Prostate gland (tissue), 2 donors: ENCODE results near the gene ZBTB43.

Experiments
- POLR2AphosphoS5 ChIP-seq: sonication (generic); formaldehyde crosslinking; IDR thresholded peaks from one replicate; pipeline ENCODE4 v1.6.1; 2017; ENCODE audit warnings: antibody characterized with exemption
- TF ChIP-seq, protein P1 (sequence below), 4 experiments: fragments of 200-600 bp in 2 of 4; fragments of 450-650 bp in 2 of 4; sonication (generic) in 2 of 4; IDR thresholded peaks; 1 replicate in 3 of 4; 2 replicates in 1 of 4; pipeline ENCODE4 v1.5.1; 2016 to 2019; ENCODE audit warnings: antibody characterized with exemption in 4 of 4, mild to moderate bottlenecking in 2 of 4, moderate library complexity in 2 of 4

DNA sequence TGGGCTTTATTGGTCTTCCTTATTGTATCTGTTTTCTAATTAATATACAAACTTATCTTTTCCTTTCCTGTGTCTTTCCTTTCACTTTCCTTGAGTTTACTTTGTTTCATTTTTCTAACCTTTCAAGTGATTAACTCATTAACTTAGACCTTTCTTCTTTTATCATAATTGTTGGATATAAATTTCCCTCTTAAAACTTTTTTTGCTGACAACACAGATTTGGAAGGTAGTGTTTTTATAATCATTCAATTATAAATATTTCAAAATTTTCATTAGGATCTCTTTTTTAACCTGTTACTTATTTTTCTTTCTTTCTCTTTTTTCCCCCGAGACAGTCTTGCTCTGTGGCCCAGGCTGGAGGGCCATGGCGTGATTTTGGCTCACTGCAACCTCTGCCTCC lies 6.9 kb upstream of the ZBTB43 start:
- TF ChIP-seq, protein P1, sequence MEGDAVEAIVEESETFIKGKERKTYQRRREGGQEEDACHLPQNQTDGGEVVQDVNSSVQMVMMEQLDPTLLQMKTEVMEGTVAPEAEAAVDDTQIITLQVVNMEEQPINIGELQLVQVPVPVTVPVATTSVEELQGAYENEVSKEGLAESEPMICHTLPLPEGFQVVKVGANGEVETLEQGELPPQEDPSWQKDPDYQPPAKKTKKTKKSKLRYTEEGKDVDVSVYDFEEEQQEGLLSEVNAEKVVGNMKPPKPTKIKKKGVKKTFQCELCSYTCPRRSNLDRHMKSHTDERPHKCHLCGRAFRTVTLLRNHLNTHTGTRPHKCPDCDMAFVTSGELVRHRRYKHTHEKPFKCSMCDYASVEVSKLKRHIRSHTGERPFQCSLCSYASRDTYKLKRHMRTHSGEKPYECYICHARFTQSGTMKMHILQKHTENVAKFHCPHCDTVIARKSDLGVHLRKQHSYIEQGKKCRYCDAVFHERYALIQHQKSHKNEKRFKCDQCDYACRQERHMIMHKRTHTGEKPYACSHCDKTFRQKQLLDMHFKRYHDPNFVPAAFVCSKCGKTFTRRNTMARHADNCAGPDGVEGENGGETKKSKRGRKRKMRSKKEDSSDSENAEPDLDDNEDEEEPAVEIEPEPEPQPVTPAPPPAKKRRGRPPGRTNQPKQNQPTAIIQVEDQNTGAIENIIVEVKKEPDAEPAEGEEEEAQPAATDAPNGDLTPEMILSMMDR (IDR thresholded peaks at IDR 0.05), result no peak
- no peak for TF ChIP-seq POLR2AphosphoS5
